Adrenal gland (tissue), 5 donors: ENCODE measurements around the gene DNAH8.

Experiments
- CTCF ChIP-seq, 6 experiments: fragments of 450-650 bp in 4 of 6; fragments of 200-600 bp in 2 of 6; sonication (generic) in 1 of 6; IDR thresholded peaks; 1 replicate in 5 of 6; 2 replicates in 1 of 6; pipeline versions ENCODE4 v1.5.1 to v1.8.0; 2016 to 2021; ENCODE audit warnings: antibody characterized with exemption in 6 of 6, mild to moderate bottlenecking in 2 of 6, moderate library complexity in 1 of 6
- POLR2A ChIP-seq, 2 donors: fragments of 450-650 bp; IDR thresholded peaks; one replicate each; pipeline ENCODE4 v1.6.1; 2017; ENCODE audit warnings: antibody characterized with exemption in 2 of 2, mild to moderate bottlenecking in 2 of 2, moderate library complexity in 1 of 2
- donor health status: DM: no; HTN: no; CAD: no.

- no peak for TF ChIP-seq POLR2A (IDR thresholded peaks at IDR 0.05)
- TF ChIP-seq CTCF (IDR thresholded peaks at IDR 0.05): no peak
Observed at GRCh38 chr6:38976801-38977500, 261.8 kb downstream of the DNAH8 start.
